NCI-H2107 treated with DMSO at 0.1 percent for 48 hours (cell line): Measurements from ENCODE around the gene TAS2R60.
"Not testable (repeated sequence)": the region's sequence is repeated elsewhere in the genome, so short reads cannot be mapped to it uniquely, and the experiment has no call there.

Source experiments
- DNase-seq: peaks from one replicate; lab custom pipeline; 2025; ENCODE audit not compliant: unreplicated experiment; lab: John Stamatoyannopoulos, UW

TAS2R60 gene

DNA sequence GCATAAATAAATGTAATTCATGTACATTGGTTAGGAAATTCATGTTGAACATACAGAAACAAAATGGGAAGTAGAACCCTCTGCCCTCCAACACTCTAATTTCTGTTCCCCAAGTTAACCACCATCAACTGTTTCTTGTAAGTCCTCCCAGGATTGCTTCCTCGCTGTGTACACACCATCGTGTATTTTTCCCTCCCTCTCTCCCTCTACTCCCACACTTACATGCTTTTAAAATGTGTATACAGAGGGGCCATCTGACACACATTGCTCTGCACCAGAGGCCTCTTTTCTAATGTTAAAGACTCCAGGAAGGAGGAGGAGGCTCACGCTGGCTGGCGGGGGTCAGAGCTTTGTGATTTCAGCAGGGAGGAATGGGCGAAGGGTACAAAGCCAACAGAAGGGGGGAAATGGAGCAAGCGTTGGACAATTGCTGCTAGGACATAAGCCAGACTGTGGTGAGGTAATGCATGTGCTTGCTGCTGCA lies 32.7 kb upstream of the TAS2R60 start:
- no peak for DNase-seq

DNA sequence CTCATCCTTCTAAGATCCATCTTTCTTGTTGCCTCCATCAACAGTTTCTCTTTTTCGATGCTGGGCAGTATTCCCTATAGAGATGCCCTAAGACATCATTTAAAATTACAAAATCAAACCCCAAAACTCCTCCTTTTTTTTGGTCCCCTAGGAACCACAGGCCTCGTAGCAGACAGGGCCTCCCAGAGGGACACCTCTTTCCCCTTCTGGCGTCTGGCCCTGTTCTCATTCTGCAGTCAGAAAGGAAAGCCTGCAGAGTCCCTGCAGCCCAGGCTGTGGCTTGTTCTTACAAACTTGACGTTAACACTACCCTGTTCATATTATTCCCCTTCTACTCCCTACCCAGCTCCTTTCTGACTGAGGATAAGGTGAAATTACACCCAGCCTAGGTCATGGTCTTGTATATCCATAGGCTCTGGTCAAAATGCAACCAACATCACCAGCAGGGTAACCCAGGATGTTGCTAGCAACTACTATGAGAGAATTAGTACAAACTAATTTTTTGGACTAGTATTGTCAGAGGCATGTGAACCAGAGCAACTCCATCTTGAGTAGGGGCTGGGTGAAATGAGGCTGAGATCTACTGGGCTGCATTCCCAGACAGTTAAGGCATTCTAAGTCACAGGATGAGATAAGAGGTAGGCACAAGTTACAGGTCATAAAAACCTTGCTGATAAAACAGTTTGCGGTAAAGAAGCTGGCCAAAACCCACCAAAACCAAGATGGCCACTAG lies 31.1 kb upstream of the TAS2R60 start:
- DNase-seq: no peak

DNA sequence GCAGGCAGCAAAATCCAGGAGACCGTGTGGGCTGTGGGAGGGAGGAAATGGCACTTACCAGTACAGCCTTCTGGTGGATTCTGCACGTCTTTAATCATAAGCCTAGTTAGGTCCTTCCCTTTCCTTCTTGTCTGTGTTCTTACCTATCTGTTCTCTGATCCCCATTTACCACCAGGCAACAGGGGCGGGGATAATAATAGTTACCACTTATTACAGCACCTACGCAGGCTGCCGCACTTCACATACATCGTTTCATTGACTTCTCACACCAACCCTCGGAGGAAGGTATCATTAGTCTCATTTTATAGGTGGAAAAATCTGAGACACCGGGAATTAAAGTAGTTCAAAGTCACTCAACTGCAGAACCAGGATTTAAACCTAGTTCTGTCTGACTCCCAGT lies 30.1 kb upstream of the TAS2R60 start:
- DNase-seq: no peak

DNA sequence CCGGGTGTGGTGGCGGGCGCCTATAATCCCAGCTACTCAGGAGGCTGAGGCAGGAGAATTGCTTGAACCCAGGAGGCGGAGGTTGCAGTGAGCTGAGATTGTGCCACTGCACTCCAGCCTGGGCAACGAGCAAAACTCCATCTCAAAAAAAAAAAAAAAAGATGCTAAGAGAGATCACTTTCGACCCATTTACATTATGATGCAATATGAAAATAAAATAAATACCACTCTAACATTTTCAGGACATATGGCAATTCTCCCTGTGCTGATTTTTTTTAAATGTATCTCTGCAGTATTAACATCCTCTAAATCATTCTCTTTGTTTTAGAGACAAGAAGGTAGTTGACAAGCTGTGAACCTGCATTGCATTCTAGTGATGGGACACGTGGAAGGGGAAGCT lies 28.0 kb upstream of the TAS2R60 start:
- DNase-seq: not testable (repeated sequence)

DNA sequence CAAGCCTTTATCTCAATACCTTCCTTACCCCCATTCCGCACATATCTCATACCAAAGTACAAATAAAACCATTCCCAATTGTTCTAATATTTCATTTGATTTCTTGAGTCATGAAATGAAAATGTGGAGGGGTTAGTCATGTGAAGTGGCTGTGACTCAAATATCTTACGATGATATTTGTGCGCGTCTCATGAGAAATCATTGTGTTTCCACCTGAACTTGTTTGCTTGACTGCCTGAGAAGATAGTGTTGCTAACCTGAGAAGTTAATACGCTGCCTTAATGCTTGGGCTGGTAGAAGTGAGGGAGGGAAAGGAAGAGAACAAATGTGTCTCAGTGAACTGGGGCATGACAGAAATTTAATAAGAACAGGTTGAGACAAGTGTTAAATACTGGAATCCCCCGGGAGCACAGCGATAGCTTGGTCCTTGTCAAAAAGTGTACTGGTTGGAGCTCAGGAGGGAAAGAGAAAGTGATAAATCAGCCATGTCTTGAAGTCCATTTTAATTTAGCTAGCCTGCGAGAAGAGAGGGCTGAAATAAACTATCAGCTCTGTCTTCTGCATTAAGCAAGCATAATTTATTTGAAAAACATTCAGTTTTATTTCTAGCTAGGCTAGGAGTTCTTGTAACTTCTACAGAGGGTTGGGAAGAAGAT lies 27.4 kb upstream of the TAS2R60 start:
- DNase-seq: no peak

DNA sequence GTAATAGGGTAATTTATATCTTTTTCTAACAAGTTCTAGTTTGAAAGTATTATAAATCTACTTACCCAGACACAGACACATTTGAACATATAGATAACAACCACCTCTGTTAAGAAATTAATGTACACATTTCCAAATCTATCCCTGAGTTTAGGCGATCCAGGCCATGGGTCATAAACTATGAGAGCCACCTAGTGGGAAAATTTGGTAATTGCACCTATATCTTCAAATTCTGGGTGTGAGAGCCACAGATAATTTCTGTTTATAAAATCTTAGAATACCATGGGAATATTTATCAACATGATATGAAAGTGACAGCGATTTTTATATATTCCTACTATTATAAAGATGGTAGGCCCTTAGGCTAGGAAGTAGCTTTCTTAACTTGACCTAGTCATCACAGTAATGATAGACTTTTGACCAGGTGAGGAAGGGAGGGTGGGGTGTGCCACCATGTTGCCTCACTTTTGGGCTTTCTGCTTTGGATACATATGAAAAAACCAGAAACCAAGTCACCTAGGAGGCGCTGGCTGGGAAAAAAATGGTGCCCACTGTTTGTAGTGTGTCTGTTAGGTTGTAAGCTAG lies 26.6 kb upstream of the TAS2R60 start:
- peak; percentile 52 for DNase-seq

DNA sequence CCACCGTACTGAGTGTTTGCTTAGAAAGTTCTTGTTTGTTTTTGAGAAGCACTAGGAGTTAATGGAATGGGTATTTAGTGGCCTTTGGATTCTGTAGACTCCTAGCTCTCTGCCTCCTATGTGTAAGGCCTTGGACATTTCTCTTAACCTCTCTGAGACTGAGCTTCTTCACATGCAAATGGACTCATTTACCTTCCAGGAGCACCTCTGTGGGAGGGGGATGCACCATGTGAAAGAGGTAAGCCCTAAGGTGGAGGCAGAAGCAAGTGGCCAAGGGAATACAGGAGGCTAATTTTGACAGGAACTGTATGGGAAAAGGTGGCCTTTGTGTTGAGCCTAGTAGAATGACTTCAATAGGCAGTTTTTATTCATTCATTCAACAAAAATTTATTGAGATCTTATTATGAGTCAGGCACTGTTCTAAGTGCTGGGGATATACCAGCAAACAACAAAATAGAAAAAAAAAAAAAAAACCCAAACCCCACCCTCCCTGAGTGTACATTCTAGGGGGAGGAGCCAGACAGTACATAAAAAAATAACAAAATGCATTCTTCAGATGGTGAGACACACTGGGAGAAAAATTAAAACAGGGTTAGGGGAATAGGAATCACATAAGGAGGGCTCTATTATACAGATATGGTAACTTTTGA lies 25.4 kb upstream of the TAS2R60 start:
- DNase-seq: no peak

DNA sequence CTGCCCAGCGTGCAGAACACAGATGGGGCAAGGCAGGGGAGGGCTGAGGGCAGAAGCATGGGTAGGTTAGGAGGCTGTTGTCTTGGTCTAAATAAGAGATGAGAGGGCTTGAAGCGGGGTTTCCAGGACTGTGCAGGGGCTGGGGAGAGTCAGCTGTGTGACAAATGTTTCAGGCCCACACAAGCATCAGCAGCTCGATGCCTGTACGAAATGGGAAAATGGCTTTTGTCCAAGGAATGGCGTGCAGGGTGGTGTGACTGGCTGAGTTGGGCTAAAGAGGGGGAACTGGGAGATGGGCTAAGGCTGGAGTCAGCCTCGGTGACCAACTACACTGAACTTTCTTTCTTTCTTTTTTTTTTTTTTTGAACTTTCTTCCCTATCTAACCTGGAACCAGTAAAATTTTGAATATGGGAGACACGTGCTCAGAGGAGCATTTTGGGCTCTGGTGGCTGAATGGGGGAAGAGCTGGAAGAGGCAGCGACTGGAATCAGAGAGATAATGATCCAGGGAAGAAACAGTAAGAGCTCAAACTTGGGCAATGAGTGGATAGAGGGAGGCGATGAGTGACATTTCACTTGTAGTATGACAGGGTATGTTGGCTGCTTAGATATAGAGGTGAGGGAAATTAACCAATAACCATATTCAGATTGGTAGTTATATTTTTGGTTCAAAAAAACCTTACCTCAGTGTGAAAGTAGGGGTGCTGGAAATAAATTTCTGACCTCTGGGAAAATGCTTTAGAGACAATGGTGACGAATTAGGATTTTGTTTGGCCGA lies 24.4 kb upstream of the TAS2R60 start:
- no peak for DNase-seq

DNA sequence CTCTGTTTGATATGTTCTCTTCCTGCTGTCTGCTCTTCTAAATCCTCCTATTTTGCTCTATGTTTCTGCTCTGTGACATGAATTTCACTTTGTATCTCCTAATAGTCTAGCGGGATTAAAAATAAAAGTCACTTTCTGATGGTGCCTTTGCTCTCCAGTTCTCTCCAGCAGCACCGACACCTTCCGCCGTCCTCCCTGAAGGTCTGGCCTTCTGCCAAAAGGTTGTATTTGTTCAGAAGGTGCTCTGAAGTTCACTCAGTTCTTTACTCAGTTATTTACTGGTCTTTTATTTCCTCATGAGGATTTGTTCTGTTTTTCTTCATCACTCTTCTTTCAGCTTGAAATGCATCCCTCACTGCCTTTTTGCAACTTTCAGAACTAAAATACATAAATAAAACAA lies 23.4 kb upstream of the TAS2R60 start:
- DNase-seq: no peak

DNA sequence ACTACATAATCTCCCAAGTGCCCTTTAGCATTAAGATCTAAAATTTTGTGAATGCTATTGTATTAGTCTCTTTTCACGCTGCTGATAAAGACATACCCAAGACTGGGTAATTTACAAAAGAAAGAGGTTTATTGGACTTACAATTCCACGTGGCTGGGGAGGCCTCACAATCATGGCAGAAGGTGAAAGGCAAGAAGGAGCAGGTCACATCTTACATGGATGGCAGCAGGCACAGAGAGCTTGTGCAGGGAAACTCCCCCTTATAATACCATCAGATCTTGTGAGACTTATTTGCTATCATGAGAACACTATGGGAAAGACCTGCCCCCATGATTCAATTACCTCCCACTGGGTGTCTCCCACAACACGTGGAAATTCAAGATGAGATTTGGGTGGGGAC lies 22.6 kb upstream of the TAS2R60 start:
- DNase-seq: not testable (repeated sequence)

DNA sequence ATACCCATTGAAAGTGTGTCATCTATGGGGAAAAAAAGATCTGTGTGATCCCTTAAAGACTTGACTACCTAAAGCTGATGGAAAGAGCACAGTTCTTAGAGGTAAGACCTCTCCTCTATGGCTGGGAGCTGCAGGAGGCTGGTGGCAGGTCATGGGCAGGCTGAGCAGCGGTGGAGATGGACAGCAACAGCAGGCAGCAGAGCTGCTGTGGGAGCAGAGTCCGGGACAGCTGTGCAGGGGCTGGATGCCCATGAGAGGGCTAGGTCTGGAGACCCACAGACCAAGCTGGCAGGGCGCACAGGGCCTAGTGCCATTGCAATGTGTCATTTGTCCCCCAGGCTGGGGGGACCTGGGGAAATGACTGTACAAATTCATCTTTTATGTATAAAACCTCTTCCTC lies 21.2 kb upstream of the TAS2R60 start:
- DNase-seq: no peak

DNA sequence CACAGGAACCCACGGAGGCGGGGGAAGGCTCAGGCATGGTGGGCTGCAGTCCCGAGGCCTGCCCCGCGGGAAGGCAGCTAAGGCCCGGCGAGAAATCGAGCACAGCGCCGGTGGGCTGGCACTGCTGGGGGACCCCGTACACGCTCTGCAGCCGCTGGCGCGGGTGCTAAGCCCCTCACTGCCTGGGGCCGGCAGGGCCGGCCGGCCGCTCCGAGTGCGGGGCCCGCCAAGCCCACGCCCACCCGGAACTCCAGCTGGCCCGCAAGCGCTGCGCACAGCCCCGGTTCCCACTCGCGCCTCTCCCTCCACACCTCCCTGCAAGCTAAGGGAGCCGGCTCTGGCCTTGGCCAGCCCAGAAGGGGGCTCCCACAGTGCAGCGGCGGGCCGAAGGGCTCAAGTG lies 18.8 kb upstream of the TAS2R60 start:
- not testable (repeated sequence) for DNase-seq

DNA sequence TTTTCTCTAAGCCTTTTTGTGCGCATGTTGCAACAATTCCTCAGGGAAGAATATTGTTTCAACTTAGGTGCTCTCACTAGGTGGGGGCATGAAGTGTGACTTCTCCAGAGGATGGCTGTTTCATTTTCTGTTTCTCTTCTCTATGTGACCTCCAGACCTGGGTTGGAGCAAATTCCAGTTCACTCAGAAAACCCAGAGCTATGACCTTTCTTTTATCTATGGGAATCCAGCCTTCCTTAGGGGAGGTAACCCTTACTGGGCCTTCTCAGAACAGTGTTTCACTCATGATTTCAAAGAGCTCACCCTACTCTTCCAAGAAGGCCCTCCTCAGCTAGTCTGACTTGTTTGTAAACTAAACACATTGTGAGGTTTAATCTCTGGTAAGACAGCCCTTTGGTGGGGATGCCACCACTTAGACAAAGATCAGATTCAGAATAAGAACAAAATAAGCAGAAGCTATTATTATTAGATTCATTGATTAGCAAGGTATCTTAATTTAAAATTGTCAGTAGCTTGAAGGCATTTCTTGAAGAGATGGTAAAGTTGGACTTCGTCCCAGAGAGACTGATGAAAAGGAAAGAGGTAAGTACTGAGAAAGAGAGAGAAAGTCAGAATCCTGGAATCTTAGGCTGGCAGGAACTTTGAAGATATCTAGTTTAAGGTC lies 16.6 kb upstream of the TAS2R60 start:
- DNase-seq: no peak

DNA sequence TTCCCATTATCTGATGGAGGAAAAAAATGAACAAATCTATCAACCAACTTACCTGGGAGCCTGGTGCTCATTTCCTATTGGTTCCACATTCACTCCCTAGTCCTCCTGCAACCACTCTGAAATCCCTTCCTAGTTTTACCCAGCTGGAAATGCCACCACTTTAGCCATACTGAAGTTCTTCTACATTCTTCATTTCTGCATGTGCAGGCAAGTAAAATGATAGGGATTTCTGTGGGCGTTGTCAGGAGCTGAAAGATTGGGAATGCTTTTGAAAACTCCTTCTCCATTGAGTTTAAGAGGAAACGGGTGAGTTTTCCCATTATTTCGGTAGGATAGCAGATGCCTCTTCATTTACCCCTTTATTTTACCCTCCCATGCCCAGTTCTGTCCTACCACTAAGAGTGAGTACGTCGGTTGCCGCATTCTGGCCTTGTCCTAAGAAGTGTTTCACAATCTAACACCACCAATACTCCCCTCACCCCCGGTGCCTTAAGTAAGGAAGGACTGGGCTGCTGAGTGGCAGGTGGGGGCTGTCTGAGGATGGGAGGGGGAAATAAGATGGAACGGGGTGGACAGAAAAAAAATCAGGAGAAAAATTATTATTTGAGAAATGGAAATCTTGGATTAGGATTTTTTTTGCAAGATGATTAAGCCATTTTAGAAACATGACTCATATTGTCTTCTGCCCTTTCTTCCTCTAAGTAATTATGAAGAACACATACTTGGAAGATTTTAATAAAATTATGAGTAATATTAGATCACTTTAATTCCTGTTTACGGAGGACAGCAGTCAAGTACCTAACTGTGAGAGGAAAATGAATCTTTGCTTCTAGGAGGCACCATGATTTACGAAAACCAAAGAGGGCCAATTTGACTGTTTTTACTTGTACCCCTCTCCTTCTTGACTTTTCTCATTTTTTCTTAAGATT lies 13.2 kb upstream of the TAS2R60 start:
- no peak for DNase-seq

DNA sequence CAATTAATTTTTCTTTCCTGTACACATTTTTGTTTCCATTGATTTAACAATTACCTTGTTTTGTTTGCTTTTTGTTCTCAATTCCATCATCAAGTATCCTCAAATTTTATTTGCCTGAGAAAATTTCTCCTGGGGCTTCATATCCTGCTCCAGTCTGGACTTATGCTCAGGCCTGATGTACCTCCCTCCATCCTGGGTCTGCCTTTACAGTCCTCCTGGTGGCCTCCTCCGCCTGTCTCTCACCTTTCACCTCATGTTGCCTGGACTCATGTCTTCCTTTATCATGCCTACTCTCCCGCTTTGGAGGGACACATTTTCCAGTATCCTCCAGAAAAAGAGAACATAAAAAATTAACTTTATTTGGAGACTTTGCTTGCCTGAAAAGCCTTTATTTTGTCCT lies 12.1 kb upstream of the TAS2R60 start:
- DNase-seq: no peak

DNA sequence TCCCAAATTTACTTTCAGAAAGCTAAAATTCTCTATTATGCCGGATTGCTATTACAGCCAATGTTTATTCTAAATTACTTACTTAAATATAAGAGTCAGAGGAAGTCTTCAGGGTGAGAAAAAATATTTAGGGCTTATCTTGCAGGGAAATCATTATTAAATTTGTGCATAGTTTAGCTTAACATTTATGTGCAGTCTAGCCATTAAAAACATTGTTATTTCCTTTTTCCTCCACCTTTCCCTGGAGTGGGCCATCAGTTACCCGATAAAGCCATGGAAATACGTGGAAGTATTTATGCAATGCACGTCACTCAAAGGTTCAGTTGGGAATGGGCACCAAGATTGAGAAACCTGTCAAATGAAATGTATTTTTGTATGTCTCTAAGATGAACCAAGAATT lies 9.5 kb upstream of the TAS2R60 start:
- DNase-seq: no peak

DNA sequence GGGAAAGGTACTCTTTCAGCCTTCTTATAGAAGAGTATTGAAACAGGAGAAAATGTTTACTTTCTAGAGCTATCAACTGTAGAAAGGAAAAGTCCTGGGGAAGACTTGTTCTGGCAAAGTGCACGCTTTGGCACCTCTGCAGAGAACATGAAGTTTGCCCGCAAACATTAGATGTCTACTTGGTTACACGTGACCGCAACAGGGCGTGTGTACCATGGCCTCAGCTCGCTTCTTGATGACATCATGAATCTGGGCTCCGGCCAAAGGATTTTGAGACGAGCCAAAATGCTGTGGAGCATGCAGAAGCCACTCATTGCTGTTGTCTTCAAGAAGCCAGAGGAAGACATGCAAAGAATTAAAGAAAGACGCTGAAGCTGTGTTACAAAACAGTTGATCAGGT lies 8.6 kb upstream of the TAS2R60 start:
- no peak for DNase-seq

DNA sequence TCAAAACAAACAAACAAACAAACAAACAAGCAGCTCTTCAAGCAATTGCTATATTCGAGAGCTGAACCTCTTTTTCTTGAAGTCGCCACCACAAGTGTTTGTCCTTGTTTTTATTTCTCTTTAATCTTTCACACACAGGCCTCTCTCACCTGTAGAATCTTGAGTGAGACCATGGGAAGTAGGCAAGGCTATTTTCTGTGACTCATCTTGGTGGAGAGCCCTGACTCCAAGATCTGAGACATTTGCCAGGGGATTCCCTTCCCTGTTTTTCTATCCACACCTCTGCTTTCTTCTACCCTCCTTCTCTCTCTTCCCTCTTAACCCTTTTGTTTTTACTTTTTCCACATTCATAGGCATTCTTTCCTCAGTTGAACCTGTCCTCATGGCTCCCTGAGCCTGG lies 8.0 kb upstream of the TAS2R60 start:
- DNase-seq: no peak

DNA sequence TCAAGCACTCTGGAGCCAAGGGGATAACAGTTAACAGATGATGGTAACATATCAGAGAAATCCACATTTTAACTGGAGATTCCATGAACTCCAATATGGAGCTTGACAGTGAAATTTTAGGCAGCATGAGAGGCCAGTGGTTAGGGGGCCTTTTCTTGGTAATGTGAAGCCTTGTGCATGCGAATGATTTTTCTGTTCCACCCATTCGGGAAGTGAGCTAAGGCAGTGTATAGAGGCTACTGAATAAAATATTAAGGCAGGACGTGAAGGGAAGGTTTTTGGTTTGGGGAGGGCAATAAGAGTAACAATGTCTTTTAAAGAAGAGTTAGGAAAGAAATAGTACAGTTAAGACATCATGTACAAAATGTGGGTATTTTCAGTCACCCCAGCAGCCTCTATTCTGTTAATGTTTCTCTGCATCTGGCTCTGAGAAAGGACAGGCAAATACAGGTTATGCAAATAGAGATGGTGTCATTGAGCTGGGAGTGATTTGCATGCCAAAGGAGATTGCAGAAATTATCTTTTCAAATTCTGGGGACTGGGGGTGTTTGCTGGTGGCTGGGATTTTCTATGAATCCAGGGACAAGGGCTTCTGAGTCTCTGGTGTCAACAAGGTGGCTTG lies 6.8 kb upstream of the TAS2R60 start:
- DNase-seq: no peak
